NCI-H146 (cell line): ENCODE results near the gene CFAP61.

ENCODE experiments used
- DNase-seq: peaks from one replicate; lab custom pipeline; 2025; lab: John Stamatoyannopoulos, UW

The CFAP61 gene

DNA sequence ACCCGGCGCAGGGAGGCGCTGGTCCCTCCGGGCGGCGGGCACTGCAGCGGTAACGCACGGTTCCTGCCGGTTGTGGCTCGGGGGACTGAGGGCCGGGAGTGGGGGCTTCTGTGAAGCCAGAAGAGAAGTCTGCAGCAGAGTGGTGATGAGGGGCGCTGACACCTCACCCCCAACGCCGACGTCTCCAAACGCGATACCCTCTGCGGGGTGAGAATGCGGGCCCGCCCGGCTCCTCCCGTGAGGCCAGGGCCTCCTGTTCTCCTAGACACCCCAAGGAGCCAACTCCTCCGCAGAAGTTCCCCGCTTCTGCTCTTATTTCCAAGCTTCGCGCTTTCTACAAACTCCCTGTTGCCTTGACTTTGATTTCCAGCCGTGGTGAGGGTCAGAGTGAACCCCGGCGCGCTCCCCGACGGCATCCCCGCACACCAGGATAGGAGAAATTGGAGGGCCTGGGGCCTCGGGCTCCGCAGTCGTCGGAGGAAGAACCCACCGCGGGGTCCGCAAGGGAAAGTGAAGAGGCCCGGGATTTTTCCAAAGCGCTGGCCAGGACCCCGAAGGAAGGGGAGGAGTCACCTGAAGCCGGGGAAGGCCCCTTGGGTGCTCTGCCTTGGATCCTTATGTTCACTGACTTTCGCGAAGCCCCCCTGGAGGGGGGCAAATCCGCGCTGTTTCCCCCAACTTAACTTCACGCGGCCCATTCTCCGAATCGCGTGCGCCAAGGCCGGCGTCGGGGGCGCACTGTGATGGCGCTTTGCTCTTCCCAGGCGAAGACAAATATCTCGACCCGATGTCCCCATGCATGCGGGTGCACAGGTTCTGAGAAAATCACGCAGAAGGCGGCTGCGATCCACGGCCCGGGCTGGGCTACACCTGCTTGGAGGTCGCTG, 312.5 kb downstream of the CFAP61 start:
- peak; percentile 80 for DNase-seq

DNA sequence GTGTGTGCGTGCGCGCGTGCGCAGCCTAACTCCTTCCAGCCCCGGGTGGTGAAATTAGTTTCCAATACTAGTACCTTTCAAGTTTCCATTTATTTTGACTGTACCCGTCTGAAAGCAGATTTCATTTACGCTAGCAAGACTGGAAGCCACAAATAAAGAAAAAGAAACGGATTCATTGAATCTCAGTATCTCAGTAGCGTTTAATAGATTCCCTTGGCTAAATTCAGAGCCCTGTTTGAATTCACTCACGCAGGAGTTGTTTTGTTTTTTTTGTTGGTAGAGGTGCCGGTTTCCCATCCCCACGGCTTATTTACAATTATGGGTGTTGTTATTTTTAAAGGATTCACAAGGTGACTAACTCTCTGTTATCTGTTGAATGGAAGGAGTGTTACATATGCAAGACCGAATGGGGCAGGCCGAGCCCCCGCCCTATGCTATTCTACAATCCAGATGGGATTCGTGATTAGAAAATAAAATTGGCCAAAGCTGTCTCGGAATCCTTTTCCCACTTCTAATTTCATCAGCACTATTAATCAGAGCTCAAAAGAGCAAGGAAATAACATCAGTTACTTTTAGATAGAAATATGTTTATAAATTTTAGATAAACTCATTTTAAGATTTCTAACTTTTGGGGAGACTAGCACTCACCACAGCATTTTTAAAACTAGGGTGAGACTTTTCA, 313.3 kb downstream of the CFAP61 start:
- peak; percentile 67 for DNase-seq

DNA sequence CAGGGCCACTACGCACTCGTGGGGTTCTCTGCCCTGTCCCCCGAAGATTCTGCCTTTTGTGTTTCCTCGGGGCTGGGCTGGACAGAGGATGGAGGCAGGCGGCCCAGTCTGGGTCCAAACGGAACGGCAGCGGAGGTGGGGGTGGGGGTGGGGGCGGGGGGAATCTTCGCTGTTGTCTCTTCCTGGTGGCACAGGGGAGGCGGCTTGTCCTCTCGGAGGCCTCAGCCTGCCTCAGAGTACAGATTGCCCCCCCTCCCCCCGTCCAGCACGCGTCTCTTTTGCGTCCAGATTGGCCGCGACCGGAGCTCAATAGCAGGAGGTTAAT, 314.2 kb downstream of the CFAP61 start:
- peak; percentile 99 for DNase-seq

DNA sequence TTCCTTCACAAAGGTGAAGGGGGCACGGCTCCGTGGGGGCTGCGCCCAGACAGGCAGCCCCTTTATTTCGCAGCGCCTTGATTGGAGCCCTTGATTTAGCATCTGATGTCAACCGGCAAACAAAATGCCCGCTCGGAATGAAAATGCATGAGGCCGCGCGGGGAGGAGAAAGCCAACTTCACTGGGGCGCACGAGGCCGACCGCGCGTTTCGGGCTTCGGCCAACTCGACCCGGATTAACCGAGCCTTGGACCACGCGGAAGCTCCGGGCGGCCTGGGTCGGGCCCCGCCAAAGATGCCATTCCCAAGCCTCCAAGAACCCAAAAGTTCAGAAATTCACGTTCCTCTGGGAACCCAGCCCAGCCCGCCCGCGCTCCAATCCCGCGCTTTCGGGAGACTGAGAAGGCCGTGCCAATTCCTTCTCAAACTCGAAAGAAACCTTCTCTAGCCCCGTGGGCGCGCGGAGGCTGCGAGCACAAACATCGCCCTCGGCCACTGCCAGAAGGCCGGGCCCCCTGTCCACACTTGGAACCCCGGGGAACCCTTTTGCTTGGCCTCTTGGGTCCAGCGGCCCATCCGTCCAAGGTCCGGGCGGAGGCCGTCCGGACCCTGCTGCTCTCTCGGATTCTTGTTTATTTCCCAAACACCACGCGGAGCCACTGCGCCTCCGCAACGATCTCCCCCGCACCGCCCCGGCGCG, 314.7 kb downstream of the CFAP61 start:
- DNase-seq, result no peak

DNA sequence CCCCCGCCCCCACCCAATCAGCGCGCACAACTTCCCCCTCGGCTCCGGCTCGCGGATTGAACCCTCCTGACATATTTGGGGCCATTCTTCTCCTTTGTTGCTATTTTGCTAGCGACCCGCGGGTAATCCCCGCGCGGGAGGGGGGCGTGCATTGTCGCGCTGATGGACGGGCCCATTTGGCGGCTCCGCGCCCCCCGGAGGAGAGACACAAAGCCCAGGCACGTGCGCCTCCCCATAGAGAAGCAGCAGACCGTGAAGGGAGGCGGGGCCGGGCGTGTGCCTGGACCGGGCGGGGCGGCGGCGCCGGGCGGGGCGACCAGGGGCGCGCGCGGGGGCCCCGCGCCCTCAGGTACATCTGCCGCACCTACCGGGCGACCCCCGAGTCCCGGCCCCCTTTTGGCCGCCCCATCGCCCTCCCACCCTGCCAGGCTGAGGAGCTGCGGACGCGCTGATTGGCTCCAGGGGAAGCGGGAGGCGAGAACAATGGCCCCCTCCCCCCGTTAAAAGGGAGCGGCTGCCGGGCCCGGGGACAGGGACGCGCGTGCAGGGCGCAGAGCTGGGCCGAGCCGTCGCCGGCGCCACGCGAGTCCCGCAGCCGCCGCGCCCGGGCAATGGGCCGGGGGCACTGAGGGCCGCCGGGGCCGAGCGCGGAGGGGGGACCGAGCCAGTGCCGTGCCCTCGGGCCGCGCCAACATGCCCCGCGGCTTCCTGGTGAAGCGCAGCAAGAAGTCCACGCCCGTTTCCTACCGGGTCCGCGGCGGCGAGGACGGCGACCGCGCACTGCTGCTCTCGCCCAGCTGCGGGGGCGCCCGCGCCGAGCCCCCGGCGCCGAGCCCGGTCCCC, 315.5 kb downstream of the CFAP61 start, which contains the start of gene INSM1:
Gene INSM1 (plus strand): TSS at position 530 of the 843 bp plus-strand sequence. CDS start 164 bp downstream, at position 694.
- peak; percentile 100 for DNase-seq

DNA sequence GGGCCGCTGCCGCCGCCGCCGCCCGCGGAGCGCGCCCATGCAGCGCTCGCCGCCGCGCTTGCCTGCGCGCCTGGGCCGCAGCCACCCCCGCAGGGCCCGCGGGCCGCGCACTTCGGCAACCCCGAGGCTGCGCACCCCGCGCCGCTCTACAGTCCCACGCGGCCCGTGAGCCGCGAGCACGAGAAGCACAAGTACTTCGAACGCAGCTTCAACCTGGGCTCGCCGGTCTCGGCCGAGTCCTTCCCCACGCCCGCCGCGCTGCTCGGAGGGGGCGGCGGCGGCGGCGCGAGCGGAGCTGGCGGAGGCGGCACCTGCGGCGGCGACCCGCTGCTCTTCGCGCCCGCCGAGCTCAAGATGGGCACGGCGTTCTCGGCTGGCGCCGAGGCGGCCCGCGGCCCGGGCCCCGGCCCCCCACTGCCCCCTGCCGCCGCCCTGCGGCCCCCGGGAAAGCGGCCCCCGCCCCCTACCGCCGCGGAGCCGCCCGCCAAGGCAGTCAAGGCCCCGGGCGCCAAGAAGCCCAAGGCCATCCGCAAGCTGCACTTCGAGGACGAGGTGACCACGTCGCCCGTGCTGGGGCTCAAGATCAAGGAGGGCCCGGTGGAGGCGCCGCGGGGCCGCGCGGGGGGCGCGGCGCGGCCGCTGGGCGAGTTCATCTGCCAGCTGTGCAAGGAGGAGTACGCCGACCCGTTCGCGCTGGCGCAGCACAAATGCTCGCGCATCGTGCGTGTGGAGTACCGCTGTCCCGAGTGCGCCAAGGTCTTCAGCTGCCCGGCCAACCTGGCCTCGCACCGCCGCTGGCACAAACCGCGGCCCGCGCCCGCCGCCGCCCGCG, 316.3 kb downstream of the CFAP61 start:
- peak; percentile 76 for DNase-seq

DNA sequence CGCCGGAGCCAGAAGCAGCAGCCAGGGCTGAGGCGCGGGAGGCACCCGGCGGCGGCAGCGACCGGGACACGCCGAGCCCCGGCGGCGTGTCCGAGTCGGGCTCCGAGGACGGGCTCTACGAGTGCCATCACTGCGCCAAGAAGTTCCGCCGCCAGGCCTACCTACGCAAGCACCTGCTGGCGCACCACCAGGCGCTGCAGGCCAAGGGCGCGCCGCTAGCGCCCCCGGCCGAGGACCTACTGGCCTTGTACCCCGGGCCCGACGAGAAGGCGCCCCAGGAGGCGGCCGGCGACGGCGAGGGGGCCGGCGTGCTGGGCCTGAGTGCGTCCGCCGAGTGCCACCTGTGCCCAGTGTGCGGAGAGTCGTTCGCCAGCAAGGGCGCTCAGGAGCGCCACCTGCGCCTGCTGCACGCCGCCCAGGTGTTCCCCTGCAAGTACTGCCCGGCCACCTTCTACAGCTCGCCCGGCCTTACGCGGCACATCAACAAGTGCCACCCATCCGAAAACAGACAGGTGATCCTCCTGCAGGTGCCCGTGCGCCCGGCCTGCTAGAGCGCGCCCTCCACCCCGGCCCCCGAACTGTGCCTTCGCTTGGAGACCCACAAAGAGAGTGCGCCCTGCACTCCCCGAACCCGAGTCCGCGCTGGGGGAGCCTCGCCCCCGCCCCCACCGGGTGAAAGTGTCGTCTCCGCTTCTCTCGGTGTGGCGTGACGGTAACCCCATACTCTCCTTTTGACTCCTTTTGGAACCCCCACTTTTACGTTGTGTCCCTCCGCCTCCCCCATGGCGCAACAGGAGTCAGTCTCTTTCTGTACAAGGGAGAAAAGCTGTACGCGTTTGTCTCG, 317.1 kb downstream of the CFAP61 start:
- peak; percentile 74 for DNase-seq

DNA sequence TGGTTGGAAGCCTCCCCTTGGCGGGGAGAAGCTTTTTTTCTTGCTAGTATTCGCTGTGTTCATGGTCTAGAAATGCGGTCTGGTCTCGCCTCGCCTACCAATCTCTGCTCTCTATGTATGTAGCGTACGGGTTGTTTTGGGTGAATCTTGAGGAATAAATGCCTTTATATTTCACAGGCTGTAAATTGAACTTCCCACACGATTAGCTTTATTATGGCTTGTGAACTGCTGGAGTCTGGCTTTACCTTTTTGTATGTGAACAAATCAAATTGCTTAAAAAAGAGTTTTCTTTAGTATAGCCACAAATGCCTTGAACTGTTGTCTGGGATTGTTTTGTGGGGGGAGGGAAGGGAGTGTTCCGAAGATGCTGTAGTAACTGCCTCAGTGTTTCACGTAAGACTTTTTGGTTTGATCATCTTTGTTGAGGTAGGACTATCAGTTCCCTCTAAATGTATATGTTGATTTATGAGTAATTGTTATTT, 317.8 kb downstream of the CFAP61 start:
- DNase-seq, result peak; percentile 47

DNA sequence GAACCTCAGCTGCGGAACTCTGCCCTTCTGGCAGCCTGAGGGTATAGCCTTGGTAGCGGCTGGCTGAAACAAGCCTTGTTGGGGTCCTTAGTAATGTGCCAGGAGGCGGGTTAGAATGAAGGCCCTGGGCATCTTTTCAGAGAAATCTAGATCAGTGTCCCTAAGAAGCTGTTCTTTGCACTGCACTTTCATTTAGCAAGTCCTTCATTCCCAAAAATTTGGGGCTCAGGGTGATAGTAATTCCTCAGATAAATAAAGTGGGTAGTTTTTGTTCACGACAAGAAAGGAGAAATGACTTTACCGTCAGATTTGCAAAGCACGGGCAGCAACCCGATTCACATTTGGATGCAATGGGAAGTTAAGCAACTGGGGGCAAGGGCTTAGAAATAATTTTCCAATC, 318.8 kb downstream of the CFAP61 start:
- DNase-seq, result peak; percentile 43

DNA sequence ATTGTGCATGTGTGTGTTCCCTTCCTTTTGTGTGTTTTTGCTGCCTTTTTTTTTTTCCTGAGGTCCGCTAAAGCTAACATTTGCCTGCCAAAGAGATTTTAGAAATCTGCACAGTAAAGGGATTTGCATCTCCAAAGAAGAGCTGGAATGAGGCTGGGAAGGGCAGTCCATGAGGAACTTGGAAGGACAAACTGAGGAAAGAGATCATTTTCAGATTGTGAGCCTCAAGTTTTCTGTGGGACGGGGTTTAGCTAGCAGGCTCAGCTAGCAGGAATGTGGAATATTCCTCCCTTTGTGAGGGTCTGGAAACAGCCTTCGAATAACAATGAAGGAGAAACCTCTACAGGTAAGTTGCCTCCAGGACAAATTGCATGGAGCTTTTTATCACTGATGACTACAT, 319.3 kb downstream of the CFAP61 start:
- peak; percentile 47 for DNase-seq

DNA sequence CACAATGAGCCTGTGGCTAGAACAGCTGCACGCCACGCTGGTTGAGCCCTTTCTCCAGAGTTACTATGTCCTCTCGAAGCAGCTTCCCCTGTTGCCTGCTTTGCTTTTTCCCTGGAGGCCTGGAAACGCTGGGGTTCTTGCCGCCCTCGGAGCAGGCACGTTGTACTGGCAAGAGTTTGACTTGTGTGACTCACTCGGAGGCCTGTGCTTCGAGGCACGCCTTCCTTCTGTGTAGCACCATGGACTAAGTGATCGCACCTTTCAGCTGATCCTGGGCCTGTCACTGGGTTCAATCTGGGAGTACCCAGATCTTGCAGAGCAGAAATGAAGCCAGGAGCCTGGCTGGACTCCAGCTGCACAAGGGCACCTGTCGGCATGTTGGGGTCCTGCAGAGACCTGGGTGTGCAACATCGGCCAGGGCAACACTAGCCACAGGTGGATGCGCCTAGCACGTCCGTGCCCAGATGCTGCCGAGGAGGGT, 320.8 kb downstream of the CFAP61 start:
- DNase-seq, result peak; percentile 55

DNA sequence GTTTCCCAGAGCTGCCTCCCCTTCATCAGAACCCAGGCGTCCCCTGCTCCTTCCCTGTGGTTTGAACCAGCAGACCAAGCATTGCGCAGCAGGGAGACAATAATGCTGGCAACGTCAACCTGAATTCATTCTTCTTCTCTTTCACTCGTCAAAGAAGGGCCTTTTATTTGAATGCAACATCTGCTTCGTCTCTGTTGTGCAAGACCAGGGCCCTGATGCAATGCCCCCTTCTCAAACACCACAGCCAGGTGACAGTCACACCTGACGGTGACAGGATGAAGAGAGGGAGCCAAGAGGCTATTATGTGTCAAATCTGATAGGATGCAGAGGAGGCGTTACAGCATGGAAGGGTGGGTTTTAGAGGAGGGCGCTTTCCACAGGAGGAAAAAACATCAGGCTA, 323.5 kb downstream of the CFAP61 start:
- DNase-seq, result peak; percentile 99

DNA sequence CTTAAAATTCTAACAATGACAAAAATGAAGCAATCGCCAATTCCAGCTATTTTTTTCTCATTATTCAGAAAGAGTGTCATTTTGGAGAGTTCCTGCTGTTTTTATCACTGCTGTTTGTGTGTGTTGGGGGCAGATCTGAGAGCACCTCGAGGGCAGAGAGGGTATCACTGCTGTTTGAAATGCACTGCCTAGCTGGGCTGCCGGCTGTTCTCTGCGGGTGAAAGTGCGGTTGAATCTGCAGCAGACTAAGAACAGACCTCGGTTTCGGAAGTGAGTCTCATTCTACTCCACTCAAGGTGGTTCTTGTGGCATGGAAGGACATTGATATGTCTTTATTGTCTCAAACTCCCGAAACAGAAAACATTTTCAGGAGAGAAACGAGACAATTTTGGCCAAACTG, 333.9 kb downstream of the CFAP61 start:
- no peak for DNase-seq

DNA sequence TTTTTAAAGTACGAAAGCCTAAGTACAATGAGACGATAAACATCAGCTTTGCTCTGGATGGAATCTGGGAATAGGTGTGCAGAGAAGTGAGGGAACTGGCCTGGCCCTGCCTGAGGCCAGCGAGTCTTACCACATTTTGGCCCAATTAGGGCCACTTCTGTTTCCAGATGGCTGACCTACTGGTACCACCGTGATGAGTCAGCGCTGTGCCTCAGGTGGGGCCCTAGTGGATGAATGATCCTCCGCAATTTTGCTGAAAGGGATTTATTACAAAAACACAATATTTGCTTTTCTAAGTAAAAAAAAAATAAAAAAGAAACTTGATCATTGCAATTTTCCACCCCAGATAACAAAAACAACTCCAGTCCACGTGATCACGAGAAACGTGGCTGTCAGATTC, 338.1 kb downstream of the CFAP61 start:
- DNase-seq, result no peak

DNA sequence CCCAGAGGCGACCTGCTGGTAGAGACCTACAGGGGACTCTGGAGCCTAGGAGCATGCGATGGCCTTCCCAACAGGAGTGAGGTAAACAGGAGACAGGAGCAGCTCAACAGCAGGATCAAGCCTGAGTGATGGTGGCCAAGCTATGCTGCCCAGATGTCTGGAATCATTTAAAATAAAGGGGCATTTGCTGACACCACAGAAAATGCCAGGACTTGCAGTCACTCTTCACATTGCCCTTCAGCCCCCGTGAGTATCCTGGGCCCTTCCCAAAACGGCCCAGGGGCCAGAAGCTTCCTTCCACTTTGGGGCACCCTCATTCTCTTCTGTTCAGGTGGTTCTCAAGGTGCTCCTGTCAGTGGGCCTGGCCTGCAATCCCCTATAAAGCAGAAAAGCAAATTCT, 338.8 kb downstream of the CFAP61 start:
- DNase-seq, result no peak

DNA sequence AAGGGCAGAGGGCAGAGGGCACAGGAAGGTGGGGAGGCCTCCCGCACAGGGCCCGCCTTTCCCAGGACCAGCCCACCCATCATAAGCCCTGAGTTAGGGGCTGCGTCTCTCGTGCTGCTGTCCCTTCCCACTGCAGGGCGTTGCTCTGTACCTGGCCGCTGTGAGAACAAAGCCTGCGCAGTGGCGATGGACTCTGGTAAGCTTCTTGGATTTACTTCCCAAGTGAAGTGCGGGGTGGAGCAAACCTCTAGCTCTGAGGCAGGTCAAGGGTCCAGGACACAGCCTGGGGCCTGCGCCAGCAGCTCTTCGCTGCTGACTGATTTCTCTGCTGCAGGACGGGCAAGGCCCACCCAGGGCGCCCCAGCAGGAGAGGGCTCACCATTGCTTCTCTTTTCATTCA, 339.4 kb downstream of the CFAP61 start:
- DNase-seq, result no peak

DNA sequence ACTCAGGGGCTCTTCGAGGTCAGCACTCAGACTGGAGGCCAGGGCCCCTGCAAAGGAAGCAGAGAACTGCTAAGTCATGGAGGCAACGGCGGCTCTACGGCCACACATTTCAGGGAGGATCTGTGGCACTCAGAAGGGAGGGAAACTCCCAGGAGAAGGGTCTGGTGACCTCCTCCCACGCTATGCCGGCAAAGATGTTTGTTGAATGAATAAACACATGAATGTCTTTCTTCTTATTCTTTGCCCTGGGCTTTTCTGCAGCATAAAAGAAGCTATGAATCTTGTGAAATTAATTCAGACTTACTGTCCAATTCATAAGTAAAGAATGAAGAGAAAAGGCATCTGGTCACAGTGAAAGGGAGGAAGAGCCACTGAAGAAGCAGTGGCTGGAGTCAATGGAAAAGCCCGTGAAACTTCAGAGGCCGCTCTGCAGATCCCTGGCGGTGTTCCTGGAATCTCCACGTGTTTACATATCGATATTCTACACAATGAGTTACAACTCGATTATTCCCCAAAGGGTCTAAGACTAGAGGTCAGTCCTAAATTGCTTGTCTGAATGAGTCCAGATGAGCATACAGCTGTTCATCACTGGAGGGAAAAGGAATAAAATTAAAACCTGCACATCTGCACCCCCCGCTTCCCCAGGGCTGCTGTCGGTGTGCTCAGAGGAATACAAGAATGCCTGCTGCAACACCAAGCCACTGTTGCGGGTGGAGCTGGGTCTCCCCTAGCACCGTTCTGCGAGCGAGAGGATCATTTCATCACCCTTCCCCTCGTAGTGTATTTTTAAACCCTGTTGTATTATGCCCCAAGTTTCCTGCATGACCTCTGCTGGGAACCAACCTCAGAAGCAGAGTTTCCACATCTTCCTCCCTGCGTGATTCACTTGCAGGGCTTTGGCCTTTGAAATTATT, 341.1 kb downstream of the CFAP61 start:
- DNase-seq, result no peak

DNA sequence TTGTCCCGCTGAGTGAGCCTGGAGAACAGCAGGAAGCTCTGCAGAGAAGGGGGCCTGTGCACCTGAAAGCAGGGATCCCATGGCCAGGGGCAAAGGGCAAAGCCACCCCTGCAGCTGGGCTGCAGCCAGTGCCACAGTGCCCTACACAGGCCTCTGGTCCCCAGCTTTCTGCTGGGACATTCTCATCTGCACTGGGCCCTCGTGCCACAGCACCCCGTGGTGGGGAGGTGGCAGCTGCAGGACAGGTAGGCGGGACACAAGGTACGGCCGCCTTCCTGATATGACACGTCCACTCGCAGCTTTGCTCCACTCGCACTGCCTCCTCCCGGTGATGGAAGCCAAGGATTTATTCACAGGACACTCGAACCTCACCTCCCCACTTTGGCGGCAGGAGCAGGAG, 342.8 kb downstream of the CFAP61 start:
- DNase-seq, result no peak
